HG02981 (cell line): ENCODE results near the gene MYO18B.

Source experiments
- ATAC-seq: cut with Tn5 transposase; IDR thresholded peaks from one replicate; pipeline ENCODE4 v1.9.1; 2021; ENCODE audit warnings: mild to moderate bottlenecking, moderate library complexity; ENCODE audit not compliant: unreplicated experiment

The MYO18B gene

DNA sequence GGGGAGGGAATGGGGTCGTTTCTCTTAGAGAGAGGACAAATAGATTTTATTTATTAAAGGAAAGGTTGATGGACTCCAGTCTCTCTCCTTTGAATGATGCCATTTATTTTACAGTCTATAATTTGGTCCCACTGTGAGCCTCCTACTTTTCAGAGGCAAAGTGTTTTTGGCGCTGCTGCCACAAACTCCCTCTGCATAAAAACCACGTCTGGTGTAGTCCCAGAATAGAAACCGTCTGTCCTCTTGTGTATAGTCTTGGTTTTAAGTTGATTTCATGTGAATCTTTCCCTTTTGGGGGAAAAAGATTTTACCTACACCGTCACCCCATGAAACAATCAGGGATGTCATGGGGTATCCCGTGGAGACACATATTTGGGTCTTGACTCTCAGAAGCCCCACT is 283.6 kb downstream of the MYO18B start:
- no peak for ATAC-seq

DNA sequence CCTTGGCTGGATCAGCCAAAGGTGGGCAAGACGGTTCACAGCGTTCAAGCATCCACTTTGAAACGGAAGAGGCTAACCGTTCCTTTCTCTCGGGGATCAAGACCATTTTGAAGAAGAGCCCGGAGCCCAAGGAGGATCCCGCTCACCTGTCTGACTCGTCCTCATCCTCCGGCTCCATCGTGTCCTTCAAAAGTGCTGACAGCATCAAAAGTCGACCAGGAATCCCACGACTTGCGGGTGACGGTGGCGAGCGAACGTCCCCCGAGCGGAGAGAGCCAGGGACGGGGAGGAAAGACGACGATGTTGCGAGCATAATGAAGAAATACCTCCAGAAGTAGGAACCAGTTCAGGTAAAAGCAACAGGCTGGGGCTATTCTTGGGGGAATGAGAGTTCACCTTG is 285.4 kb downstream of the MYO18B start:
- ATAC-seq = no peak

DNA sequence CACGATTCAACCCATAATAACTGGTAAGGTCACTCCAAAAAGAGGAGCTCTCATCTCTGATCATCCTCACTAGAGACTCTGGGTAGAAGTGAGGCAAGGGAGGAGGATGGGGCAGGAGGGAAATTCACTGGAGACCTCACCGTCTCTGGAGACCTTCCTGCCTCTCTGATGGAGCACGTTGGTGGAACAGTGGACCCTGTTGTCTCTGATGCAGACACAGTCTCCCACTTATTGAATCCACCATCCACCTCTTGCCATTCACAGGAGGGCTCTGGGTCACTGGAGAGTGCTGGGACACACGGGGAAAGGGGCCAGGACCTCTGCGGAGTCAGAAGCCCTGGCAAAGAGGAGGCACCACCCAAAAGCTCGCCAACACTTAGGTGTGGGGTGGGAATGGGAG is 289.7 kb downstream of the MYO18B start:
- ATAC-seq = no peak

DNA sequence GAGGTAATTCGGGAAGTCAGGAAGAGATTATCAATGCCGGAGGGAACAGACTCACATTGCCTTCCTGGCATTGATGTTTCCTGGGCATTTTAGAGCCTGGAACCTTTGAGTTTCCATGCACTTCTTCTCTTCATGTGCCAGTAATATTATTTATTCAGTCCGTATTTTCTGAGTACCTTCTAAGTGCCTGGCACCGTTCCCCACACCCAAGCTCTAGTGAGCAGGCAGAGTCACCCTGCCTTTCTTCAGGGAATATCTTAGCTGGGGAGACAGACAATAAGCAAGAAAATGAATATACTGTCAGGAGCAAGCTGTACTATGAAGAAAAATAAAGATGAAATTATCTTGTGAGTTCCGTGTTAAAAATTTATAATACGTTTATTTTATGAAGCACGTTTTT is 291.1 kb downstream of the MYO18B start:
- no peak for ATAC-seq

DNA sequence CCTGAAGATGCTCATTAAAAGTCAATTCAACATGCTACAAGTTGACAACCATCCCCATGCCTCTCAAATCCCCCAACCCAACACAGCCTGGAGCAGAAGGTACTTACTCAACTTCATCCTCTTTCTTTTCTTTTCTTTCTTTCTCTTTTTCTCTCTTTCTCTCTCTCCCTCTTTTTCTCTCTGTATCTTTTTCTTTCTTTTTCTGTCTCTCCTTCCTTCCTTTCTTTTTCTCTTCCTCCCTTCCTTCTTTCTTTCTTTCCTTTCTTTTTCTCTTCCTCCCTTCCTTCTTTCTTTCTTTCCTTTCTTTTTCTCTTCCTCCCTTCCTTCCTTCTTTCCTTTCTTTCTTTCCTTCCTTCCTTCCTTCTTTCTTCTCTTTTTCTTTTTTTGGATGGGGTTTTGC is 291.6 kb downstream of the MYO18B start:
- ATAC-seq = no peak

DNA sequence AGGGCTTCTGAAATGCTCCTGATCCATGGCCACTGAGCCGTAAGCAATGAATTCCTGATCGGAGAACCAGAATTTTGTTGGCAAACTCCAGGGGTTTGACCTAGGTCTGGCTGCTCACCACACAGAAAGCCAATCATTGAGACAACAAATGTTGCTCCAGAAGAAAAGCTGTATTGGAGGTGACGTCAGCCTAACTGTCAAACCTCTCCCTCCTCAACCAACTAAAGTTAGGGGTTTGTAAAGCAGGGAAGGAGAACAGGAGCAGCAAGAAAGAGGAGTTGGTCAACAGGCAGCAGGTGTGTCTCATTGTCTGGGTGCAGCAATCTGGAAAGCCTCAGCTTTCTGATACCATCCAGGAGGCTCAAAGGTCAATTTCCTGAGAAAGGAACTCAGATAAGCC is 293.5 kb downstream of the MYO18B start:
- no peak for ATAC-seq

DNA sequence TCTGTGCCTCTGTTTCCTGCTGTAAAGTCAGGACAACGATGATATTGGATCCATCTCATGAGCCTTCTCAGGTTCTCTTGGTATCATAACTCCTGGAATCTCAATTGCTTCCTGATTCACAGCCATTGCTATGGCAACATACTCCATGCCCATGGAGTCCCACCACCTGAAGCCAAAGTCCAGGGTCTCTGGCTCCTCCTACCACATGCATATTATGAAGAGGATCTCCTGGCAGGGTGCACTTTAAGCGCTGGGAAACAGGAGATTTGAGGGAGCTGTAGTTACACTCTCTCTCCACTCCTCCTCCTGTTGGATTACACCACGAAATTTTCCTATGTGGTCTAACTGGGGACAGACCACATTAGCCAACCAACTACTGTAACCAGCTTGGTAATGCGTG is 296.4 kb downstream of the MYO18B start:
- no peak for ATAC-seq

DNA sequence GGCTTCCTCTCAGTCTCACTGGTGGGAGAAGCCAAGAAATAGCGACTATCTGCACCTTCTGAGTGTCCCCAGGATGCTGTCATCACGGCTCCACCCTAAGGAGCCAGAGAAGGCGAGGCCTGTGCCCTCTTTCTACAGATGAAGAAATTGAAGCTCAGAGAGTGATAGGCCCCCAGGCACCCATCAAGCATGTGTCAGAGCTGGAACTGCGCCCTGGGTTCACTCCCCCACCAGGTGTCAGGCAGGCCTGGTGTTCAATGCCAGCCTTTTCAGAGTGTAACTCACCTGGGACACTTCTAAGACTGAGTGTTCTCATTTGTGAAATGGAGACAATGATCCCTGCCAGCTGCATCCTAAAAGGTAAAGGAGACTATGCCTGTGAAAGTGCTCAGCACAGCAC is 299.9 kb downstream of the MYO18B start:
- no peak for ATAC-seq

DNA sequence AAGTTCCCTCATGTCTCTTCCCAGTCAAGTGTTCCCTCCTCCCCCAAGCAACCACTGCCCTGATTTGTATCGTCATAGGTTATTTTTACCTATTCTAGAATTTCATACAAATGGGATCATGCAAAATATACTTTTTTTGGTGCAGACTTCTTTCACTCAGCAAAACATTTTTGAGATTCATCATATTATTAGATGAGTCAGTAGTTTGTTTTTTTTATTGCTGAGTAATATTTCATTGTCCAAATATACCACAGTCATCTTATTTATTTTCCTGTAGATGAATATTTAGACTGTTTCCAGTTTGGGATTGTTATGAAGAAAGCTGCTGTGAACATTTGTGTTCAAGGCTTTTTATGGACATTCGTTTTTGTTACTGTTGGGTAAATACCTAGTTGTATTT is 301.0 kb downstream of the MYO18B start:
- no peak for ATAC-seq

DNA sequence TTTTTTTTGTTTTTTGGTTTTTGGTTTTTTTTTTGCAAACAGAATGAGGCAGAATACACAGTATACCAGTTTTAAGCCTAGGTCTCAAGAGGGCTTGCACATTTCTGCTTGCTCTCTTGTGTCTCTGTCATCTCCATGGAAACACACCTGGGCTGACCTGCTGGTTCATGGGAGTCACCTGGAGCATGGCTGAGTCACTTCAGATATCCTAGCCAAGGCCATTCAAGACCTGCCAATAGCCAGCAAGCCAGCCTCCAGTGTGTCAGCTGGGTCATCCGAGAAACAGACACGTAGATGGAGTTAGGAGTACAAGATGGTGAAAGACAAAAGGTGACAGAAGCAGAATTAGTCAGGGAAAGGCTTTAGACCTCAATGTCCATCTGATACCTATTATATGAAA is 303.1 kb downstream of the MYO18B start:
- no peak for ATAC-seq

DNA sequence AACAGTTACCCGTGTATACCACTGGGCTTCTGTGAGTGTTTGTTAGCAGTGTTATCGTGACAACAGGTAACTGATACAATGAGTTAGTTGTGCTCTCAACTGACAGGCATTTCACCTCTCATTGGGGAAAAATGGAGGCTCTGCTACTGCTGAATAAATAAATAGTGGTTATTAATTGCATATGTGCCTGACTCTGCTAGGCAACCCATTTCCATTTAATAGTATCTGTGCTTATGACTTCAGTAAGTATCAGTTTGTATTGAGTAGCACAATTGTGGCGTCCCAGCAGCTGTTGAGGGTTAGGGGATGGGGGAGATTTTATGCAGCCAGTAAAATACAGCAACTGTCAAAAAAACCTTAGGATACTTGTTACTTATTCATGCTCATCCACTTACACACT is 303.9 kb downstream of the MYO18B start:
- ATAC-seq = no peak

DNA sequence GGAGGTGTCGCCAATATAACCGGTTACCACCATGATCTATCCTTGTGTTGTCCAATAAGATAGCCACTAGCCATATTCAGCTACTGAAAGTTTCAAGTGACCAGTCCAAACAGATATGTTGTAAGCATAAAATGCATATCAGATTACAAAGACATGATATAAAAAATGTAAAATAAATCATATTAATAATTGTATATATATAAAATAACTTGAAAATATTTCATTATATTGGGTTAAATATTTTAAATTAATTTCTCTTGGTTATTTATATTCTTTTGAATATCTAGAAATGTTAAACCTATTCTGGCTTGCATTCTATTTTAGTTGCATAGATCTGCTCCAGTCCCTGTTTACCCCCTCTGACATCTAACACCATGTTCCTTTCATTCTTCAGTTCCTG is 305.5 kb downstream of the MYO18B start:
- no peak for ATAC-seq

DNA sequence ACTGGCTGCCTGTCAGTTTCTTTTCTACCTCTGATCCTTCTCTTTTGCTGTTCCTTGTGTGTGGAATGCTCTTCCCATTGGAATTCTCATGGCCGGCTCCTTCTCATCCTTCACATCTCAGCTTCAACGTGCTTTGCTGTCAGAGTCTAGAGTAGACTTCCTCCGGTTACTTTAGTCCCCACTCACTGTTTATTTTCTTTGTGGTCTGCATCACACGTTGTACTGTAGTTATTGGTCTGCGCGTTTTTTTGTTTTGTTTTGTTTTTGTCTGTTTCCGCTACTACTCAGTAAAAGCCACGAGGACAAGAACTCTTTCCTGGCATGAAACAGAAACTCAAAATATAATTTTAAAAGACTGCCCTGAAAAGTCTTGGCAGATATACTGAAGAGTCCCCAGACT is 305.9 kb downstream of the MYO18B start:
- no peak for ATAC-seq

DNA sequence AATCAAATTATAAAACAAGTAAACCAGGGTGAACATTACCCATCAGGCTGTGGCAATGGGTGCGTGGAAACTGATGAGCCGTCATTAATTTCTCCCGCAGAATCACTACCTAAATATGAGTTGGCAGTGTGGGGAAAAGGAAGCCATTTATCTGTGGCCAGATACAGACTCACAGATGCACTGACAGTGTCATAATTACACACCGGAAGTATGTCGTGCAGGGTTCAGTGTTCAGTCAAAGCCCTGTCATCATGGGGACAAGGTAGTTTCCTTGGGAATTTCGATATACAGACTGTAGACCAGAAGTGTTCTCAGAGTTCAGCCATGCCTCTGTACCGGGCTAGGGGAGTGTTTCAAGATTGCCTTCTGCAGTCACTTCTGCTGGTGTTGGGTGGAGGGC is 308.1 kb downstream of the MYO18B start:
- ATAC-seq = no peak

DNA sequence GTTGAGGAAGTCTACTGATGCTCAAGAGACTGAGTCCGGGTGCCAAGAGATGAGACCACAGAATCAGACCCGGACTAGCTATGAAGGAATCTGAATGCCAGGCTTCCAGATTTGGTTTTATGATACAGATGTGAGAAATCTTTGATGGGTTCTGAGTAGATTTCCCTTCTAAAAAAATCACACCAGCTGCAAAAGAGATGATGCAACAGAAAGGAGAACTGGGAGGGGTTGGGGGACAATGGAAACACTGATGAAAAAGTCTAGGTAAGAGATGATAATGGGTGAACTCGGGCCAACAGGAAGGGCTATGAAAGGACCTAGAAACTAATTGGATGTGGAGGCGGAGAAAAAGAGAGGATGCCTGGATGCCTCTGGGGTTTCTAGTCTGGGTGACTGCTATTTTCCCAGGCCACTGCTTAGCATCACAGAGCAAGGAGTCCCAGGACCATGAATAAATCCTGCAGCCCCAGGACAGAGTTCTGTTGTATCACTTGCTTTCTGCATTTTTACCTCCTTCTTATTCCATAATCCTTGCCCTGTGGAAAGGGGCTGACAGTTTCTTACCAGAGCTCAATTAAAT is 311.8 kb downstream of the MYO18B start:
- ATAC-seq = no peak

DNA sequence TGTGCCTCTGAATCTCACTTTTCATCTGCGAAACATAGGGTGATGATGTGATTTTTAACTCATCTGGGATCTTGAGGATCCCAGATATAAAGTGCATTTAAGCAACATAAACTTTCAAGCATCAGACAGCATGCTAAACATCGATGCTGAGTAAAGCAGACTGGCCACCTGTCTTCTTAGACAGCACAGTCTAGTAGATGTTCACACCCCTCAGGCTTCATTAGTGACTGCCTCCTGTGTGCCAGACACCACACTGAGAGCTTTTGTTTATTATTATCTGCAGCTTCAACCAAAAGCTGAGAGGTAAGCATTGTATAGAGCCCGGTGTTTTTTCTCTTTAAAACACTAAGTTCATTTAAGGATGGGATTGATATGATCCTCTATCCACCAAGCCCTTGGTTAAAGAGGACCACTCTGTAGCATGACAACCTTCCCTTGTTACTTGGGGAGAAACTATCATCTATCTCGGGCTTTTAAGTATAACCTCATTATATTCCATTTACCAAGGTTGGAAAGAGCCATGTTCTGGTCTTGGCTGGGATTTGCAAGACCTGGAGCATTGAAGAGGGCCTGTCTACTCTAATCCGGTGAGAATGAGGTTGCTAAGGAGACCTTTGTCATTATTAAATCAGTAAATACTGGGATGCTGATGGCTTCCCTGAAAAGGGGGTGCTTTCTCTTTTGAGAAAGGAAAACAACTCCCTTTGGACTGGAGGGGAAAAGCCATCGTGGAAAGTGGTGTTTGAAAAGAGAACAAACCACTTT is 313.0 kb downstream of the MYO18B start:
- no peak for ATAC-seq

DNA sequence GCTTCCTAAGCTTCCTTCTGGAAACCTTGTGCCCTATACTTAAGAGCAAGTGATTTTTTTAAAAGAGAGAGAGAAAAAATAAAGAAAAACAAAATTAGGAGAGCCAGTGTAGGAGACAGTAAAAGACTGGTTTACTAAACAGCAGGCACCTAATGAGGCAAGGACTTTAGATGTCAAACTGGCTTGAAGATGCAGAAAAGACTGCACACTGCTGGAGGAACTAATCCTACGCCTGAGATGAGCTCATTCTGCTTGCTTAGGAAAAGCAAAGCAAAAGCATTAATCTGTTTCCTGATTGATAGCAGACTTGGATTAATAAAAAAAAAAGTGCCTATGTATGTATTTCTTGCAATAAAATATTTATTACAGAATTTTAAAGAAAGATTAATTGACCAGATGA is 313.7 kb downstream of the MYO18B start:
- no peak for ATAC-seq

DNA sequence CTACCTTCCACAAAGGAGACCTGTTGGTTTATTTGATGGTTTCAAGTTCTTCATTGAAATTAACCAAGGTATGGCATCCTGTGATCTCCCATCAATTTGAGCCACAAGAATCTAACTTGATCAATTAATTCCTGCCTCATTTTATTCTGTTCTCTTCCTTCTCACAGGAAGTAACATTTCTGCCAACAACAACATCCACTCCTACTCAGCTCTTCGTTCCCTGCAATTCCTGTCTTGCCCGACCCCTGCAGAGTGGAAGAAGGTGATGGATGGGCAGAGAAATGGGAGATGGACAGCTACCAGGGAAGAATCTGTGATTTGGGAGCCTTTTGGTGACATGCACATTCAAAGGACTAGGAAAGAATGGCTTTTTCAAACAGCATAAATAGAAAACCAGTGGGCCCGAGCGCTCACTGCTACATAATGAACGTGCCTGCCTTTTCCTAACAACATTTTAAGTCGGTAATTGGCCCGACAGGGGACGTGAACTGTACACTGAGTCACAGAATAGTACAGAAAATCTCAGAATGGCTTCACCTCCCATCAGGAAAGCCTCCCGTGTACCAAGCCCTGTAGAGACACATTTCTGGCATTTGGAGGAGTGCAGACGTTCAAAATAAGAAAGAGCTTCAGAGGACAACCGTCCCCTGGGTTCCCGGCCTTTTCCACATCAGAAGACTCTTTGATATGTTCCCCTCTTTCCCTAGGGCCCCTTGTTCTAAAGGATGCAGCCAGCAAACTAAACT is 314.6 kb downstream of the MYO18B start:
- no peak for ATAC-seq

DNA sequence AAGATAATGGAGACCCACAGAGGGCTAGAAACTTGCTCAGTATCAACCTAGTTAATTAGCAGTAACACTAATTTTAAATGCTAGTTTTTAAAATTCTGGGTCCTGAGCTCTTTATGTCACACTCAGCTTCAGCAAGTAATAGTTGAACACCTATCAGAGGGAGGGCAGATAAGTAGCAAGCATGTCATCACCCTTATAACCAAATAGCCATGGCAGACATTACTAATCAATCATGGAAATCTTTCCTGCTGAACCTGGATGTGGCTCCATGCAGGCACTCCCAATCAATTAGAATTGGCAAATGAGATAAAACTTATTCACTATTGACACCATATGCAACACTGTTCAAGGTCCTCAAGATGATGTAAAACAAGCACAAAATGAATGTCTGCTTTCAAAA is 315.7 kb downstream of the MYO18B start:
- ATAC-seq = no peak

DNA sequence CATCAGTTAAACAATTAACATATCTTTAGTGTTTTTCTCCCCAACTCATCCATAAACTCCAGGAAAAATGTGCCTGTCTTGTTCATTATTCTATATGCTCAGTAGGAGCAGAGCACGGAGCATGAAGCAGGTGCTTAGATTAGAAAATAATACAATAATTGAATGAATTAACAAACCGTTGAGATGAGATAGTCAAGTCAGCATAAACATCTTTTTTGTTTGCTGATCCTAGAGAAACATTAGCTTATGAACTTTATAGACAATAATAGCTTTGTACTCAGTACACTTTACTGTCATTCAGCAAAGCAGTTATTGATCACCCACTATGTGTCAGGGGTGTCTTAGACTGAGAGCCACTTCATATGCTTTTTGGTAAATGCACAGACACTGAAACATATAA is 322.1 kb downstream of the MYO18B start:
- no peak for ATAC-seq

DNA sequence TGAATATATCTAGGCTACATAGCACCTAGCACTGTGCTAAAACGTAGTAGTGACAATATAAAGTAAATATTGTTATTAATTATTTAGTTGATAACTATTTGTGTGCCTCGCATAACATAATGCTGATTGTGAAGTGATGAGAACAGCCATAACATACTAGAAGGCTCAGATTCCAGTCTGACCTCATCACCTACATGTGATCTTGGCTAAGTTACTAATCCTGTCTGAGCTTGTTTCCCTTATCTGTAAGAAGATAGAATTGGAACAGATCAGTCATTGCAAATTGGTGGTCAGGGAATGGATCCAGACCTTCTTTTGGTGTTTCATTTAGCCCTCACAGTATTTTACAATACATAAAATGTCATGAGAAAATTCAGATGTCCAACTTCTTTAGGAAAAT is 323.9 kb downstream of the MYO18B start:
- ATAC-seq = no peak

DNA sequence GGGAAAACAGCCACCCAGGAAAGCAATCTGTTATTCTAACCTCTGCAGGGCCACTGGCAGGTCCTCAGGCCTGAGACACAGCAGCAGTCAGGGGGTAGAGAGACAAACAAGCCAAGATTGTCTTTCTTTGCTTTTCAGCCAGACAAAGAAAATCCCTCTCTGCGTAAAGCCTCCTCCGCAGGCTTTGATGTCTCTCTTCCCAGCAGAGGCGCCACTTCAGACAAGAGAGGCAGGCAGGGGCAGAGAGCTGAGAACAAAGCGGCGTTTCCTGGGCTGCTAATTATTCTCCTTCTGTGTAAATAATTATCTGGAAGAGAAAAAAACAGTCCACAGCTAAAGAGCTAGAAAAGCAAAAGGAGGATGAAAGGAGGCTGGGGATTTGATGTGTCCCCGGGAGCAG is 324.5 kb downstream of the MYO18B start:
- ATAC-seq = no peak
